HG03025 (cell line): ENCODE results near the gene ACP4.
"Not testable (repeated sequence)": the region's sequence is repeated elsewhere in the genome, so short reads cannot be mapped to it uniquely, and the experiment has no call there.

ENCODE experiments used
- ATAC-seq: cut with Tn5 transposase; IDR thresholded peaks from one replicate; pipeline ENCODE4 v1.9.1; 2021; ENCODE audit warnings: mild to moderate bottlenecking, moderate library complexity; ENCODE audit not compliant: unreplicated experiment, low FRiP score

Gene ACP4

GRCh38 chr19:50773454-50773853, 16.8 kb upstream of the ACP4 start:
- not testable (repeated sequence) for ATAC-seq

GRCh38 chr19:50776131-50776530, 14.1 kb upstream of the ACP4 start:
- no peak for ATAC-seq

- no peak for ATAC-seq
Measured at GRCh38 chr19:50777261-50777660, 13.0 kb upstream of the ACP4 start.

GRCh38 chr19:50777830-50778303, 12.3 kb upstream of the ACP4 start:
- no peak for ATAC-seq

GRCh38 chr19:50778906-50779430, 11.2 kb upstream of the ACP4 start:
- ATAC-seq: no peak

- no peak for ATAC-seq
Measured at GRCh38 chr19:50779504-50780457, 10.4 kb upstream of the ACP4 start.

GRCh38 chr19:50780753-50781435, 9.3 kb upstream of the ACP4 start:
- no peak for ATAC-seq

GRCh38 chr19:50783848-50784152, 6.4 kb upstream of the ACP4 start:
- not testable (repeated sequence) for ATAC-seq

GRCh38 chr19:50784710-50785109, 5.5 kb upstream of the ACP4 start:
- ATAC-seq: no peak

- ATAC-seq: no peak
Measured at GRCh38 chr19:50785329-50785728, 4.9 kb upstream of the ACP4 start.

- ATAC-seq: no peak
Measured at GRCh38 chr19:50790922-50791467, 780 bp downstream of the ACP4 start.

- ATAC-seq: no peak
Measured at GRCh38 chr19:50791594-50792271, 1.5 kb downstream of the ACP4 start.

- no peak for ATAC-seq
Measured at GRCh38 chr19:50792272-50793250, 2.3 kb downstream of the ACP4 start.

- ATAC-seq: no peak
Measured at GRCh38 chr19:50793558-50794065, 3.4 kb downstream of the ACP4 start.

- ATAC-seq: no peak
Measured at GRCh38 chr19:50794074-50794875, 4.1 kb downstream of the ACP4 start.

GRCh38 chr19:50794876-50795663, 4.9 kb downstream of the ACP4 start:
- no peak for ATAC-seq

GRCh38 chr19:50795664-50796073, 5.5 kb downstream of the ACP4 start:
- ATAC-seq: no peak
